CD4-positive, CD25-positive, alpha-beta regulatory T cell (primary cell): ENCODE results near the gene RNF4. TPM values are rescaled to one million over a fixed set of nuclear protein-coding genes. Genes with fewer than 3 reads are reported as not detected.
A peak's percentile ranks its signal among the peaks of the same experiment; 100 is the strongest.
"Not testable (repeated sequence)": the region's sequence is repeated elsewhere in the genome, so short reads cannot be mapped to it uniquely, and the experiment has no call there.

ENCODE experiments used
- ATAC-seq, 2 donors: fragments of 150-1000 bp; cut with Tn5 transposase; one replicate each; pipeline ENCODE4 v1.10.0; 2021; ENCODE audit warnings: low read depth in 2 of 2, moderate number of reproducible peaks in 2 of 2, moderate library complexity in 1 of 2
- DNase-seq, 3 donors: peaks; one replicate each; pipeline versions ENCODE4 v3.0.0 to v3.0.0-alpha.2; 2012 to 2022; ENCODE audit warnings: mixed read lengths in 1 of 3
- H3K27ac ChIP-seq: one replicate; pipeline ENCODE4 v1.7.0; 2013; ENCODE audit warnings: mild to moderate bottlenecking, low read length; ENCODE audit not compliant: insufficient read depth, poor library complexity, severe bottlenecking
- H3K27me3 ChIP-seq: one replicate; pipeline ENCODE4 v1.7.0; 2013; ENCODE audit warnings: low read length; ENCODE audit not compliant: control insufficient read depth, insufficient read depth
- H3K36me3 ChIP-seq: one replicate; pipeline ENCODE4 v1.7.0; 2013; ENCODE audit warnings: mild to moderate bottlenecking, low read length, moderate library complexity; ENCODE audit not compliant: control insufficient read depth, insufficient read depth
- H3K4me1 ChIP-seq: 2 replicates; pipeline ENCODE4 v1.7.0; 2013; ENCODE audit warnings: mild to moderate bottlenecking, low read length; ENCODE audit not compliant: insufficient read depth, control insufficient read depth, poor library complexity, severe bottlenecking
- H3K4me3 ChIP-seq: one replicate; pipeline ENCODE4 v1.7.0; 2013; ENCODE audit warnings: low read depth, mild to moderate bottlenecking, low read length, moderate library complexity
- H3K9me3 ChIP-seq, 2 experiments: 1 replicate in 1 of 2; 2 replicates in 1 of 2; pipeline ENCODE4 v1.7.0; 2013; ENCODE audit warnings: low read length in 2 of 2, mild to moderate bottlenecking in 1 of 2, moderate library complexity in 1 of 2; ENCODE audit not compliant: control insufficient read depth in 2 of 2
- H3K27ac Mint-ChIP-seq, 3 donors: one replicate each; pipeline ENCODE4 v1.8.0; 2020 to 2022; ENCODE audit warnings: mild to moderate bottlenecking in 3 of 3, mixed read lengths in 3 of 3, moderate library complexity in 2 of 3
- H3K27me3 Mint-ChIP-seq: one replicate; pipeline ENCODE4 v1.8.0; 2022; ENCODE audit warnings: mild to moderate bottlenecking, mixed read lengths
- H3K36me3 Mint-ChIP-seq: one replicate; pipeline ENCODE4 v1.8.0; 2020; ENCODE audit warnings: mixed read lengths
- H3K4me1 Mint-ChIP-seq, 4 donors: one replicate each; pipeline ENCODE4 v1.8.0; 2020 to 2022; ENCODE audit warnings: mixed read lengths in 4 of 4, mild to moderate bottlenecking in 1 of 4
- H3K4me3 Mint-ChIP-seq, 4 donors: one replicate each; pipeline ENCODE4 v1.8.0; 2020 to 2022; ENCODE audit warnings: mild to moderate bottlenecking in 4 of 4, mixed read lengths in 4 of 4, moderate library complexity in 3 of 4
- H3K9me3 Mint-ChIP-seq, 7 donors: one replicate each; pipeline ENCODE4 v1.8.0; 2020 to 2022; ENCODE audit warnings: mixed read lengths in 7 of 7, mild to moderate bottlenecking in 3 of 7, moderate library complexity in 2 of 7
- polyA plus RNA-seq, 4 donors: library from polyadenylated mRNA; unstranded; fragments of 300-500 nt; fragmentation: Illumina TruSeq; gene quantifications; one replicate each; pipeline ENCODE4 v1.2.3, GENCODE V29; 2021
- total RNA-seq: library from RNA; stranded (reverse); gene quantifications from one replicate; pipeline ENCODE4 v1.2.3, GENCODE V29; 2022

The RNF4 gene
- total and polyA plus RNA-seq, 5 donors from 2014 or later = 72.0 to 111 (median 89.8) TPM

GRCh38 chr4:2546961-2547691, 78.2 kb downstream of the RNF4 start:
- H3K36me3 Mint-ChIP-seq, H3K9me3 ChIP-seq, DNase-seq, H3K4me3 Mint-ChIP-seq, ATAC-seq, H3K36me3 ChIP-seq, H3K27ac Mint-ChIP-seq, H3K9me3 Mint-ChIP-seq, H3K27me3 ChIP-seq, H3K4me1 ChIP-seq, H3K4me3 ChIP-seq, H3K27me3 Mint-ChIP-seq, H3K27ac ChIP-seq: not testable (repeated sequence)
- peaks cover 15 to 55% (median 33%) of the 10 kb centered on the region in 4 donors for H3K4me1 Mint-ChIP-seq

- H3K9me3 ChIP-seq = no peaks in the 10 kb centered on the region
- no peaks in the 10 kb centered on the region for H3K9me3 Mint-ChIP-seq
These were observed 82.2 kb downstream of the RNF4 start for GRCh38 chr4:2551118-2551517.

GRCh38 chr4:2552806-2553205, 83.9 kb downstream of the RNF4 start:
- Mint-ChIP-seq H3K4me3 (no peak overlapping the region), H3K27ac (no peak overlapping the region), H3K27me3 (no peaks in the 10 kb centered on the region), H3K36me3 (no peaks in the 10 kb centered on the region), H3K9me3 (no peaks in the 10 kb centered on the region), H3K4me1 (peaks cover 14 to 61% (median 39%) of the 10 kb centered on the region in 4 donors)
- Histone ChIP-seq H3K27me3 (no peaks in the 10 kb centered on the region), H3K36me3 (no peaks in the 10 kb centered on the region), H3K27ac (no peak overlapping the region), H3K4me3 (no peak overlapping the region), H3K4me1 (peaks cover 9% of the 10 kb centered on the region), H3K9me3 (no peaks in the 10 kb centered on the region)
- no peak for ATAC-seq
- DNase-seq = no peak

More at GRCh38 chr4:2551118-2551517, 82.2 kb downstream of the RNF4 start:
- Mint-ChIP-seq H3K4me1 (peaks cover 19 to 60% (median 36%) of the 10 kb centered on the region in 4 donors), H3K4me3 (no peak overlapping the region), H3K27me3 (no peaks in the 10 kb centered on the region), H3K36me3 (no peaks in the 10 kb centered on the region), H3K27ac (peak overlapping the region in 1 of 3 donors; percentile 87)
- Histone ChIP-seq H3K27ac (no peak overlapping the region), H3K4me3 (no peak overlapping the region), H3K27me3 (no peaks in the 10 kb centered on the region), H3K36me3 (no peaks in the 10 kb centered on the region), H3K4me1 (peaks cover 9% of the 10 kb centered on the region)
- no peak for DNase-seq
- ATAC-seq = no peak

- no peak for ATAC-seq
- H3K36me3 ChIP-seq = peaks cover 12% of the 10 kb centered on the region
- DNase-seq = no peak
- no peak overlapping the region for H3K4me3 ChIP-seq
- no peaks in the 10 kb centered on the region for H3K27me3 ChIP-seq
- Mint-ChIP-seq H3K4me1 (peaks cover 14 to 64% (median 51%) of the 10 kb centered on the region in 4 donors), H3K27me3 (no peaks in the 10 kb centered on the region), H3K27ac (no peak overlapping the region), H3K36me3 (peaks cover 20% of the 10 kb centered on the region), H3K4me3 (no peak overlapping the region), H3K9me3 (no peaks in the 10 kb centered on the region)
- peaks cover 6% of the 10 kb centered on the region for H3K4me1 ChIP-seq
- no peak overlapping the region for H3K27ac ChIP-seq
- H3K9me3 ChIP-seq = no peaks in the 10 kb centered on the region
These were observed 89.4 kb downstream of the RNF4 start for GRCh38 chr4:2558301-2558700.

GRCh38 chr4:2560167-2560566, 91.3 kb downstream of the RNF4 start:
- no peaks in the 10 kb centered on the region for H3K9me3 ChIP-seq
- H3K4me1 Mint-ChIP-seq = peaks cover 11 to 63% (median 39%) of the 10 kb centered on the region in 4 donors
- H3K9me3 Mint-ChIP-seq = no peaks in the 10 kb centered on the region
- peaks cover 25% of the 10 kb centered on the region for H3K36me3 Mint-ChIP-seq
- H3K4me1 ChIP-seq = no peaks in the 10 kb centered on the region
- ATAC-seq = no peak
- H3K27me3 Mint-ChIP-seq = no peaks in the 10 kb centered on the region
- no peak overlapping the region for H3K27ac ChIP-seq
- no peak overlapping the region for H3K4me3 Mint-ChIP-seq
- H3K27me3 ChIP-seq = no peaks in the 10 kb centered on the region
- DNase-seq = no peak
- no peak overlapping the region for H3K4me3 ChIP-seq
- H3K36me3 ChIP-seq = peaks cover 14% of the 10 kb centered on the region
- H3K27ac Mint-ChIP-seq = peak overlapping the region in 1 of 3 donors; percentile 79

Other genes with a start within 250 kb of the RNF4 start
- 140 TPM for gene HAUS3, start 227.0 kb upstream of the RNF4 start, total RNA-seq
- gene HAUS3, start 227.0 kb upstream of the RNF4 start, polyA plus RNA-seq = 10 to 100 TPM; 27.5 to 29.8 (median 28.4) TPM
- gene POLN, start 227.0 kb upstream of the RNF4 start, total RNA-seq = 4.9 TPM
- gene POLN, start 227.0 kb upstream of the RNF4 start, polyA plus RNA-seq = 1 to 10 TPM in 1 of 4 donors, under 1 TPM in 3; 0.46 to 1.7 (median 0.92) TPM
- 121 TPM for gene MXD4, start 207.0 kb upstream of the RNF4 start, total RNA-seq
- 10 to 100 TPM; 34.3 to 60.4 (median 47.2) TPM for gene MXD4, start 207.0 kb upstream of the RNF4 start, polyA plus RNA-seq
- 86.4 TPM for gene ZFYVE28, start 50.5 kb upstream of the RNF4 start, total RNA-seq
- gene ZFYVE28, start 50.5 kb upstream of the RNF4 start, polyA plus RNA-seq = 10 to 100 TPM in 2 of 4 donors, 1 to 10 TPM in 2; 8.5 to 26.0 (median 13.4) TPM
- 0.20 TPM for gene CFAP99, start 50.2 kb upstream of the RNF4 start, total RNA-seq
- not detected for gene CFAP99, start 50.2 kb upstream of the RNF4 start, polyA plus RNA-seq
- gene FAM193A, start 67.5 kb downstream of the RNF4 start, total RNA-seq = 44.3 TPM
- gene FAM193A, start 67.5 kb downstream of the RNF4 start, polyA plus RNA-seq = 1 to 10 TPM in 2 of 4 donors, under 1 TPM in 2; 0.71 to 1.9 (median 1.3) TPM